Transverse colon (tissue), 4 donors: Measurements from ENCODE around the gene MARCHF3.

Experiments used
- CTCF ChIP-seq, 5 experiments: fragments of 200-600 bp in 3 of 5; fragments of 450-650 bp in 2 of 5; sonication (generic) in 3 of 5; IDR thresholded peaks; 1 replicate in 2 of 5; 2 replicates in 3 of 5; pipeline ENCODE4 v1.5.1; 2016 to 2017; ENCODE audit warnings: antibody characterized with exemption in 5 of 5, inconsistent platforms in 3 of 5, mild to moderate bottlenecking in 2 of 5, moderate library complexity in 1 of 5
- EP300 ChIP-seq: sonication (generic); formaldehyde crosslinking; IDR thresholded peaks from one replicate; pipeline ENCODE4 v1.6.1; 2017; ENCODE audit warnings: antibody characterized with exemption, low read depth
- POLR2A ChIP-seq: fragments of 450-650 bp; IDR thresholded peaks from one replicate; pipeline ENCODE4 v1.6.1; 2016; ENCODE audit warnings: antibody characterized with exemption, mild to moderate bottlenecking, moderate library complexity
- POLR2AphosphoS5 ChIP-seq, 3 donors: sonication (generic); formaldehyde crosslinking; IDR thresholded peaks; one replicate each; pipeline ENCODE4 v1.6.1; 2016; ENCODE audit warnings: antibody characterized with exemption in 3 of 3

- no peak for TF ChIP-seq POLR2AphosphoS5 (IDR thresholded peaks at IDR 0.05)
- no peak for TF ChIP-seq CTCF (IDR thresholded peaks at IDR 0.05)
- TF ChIP-seq POLR2A, result no peak
- no peak for TF ChIP-seq EP300
These were observed 28.0 kb downstream of the MARCHF3 start for GRCh38 chr5:127002390-127002789.
